ENCODE data around the gene SDF4.

DNA sequence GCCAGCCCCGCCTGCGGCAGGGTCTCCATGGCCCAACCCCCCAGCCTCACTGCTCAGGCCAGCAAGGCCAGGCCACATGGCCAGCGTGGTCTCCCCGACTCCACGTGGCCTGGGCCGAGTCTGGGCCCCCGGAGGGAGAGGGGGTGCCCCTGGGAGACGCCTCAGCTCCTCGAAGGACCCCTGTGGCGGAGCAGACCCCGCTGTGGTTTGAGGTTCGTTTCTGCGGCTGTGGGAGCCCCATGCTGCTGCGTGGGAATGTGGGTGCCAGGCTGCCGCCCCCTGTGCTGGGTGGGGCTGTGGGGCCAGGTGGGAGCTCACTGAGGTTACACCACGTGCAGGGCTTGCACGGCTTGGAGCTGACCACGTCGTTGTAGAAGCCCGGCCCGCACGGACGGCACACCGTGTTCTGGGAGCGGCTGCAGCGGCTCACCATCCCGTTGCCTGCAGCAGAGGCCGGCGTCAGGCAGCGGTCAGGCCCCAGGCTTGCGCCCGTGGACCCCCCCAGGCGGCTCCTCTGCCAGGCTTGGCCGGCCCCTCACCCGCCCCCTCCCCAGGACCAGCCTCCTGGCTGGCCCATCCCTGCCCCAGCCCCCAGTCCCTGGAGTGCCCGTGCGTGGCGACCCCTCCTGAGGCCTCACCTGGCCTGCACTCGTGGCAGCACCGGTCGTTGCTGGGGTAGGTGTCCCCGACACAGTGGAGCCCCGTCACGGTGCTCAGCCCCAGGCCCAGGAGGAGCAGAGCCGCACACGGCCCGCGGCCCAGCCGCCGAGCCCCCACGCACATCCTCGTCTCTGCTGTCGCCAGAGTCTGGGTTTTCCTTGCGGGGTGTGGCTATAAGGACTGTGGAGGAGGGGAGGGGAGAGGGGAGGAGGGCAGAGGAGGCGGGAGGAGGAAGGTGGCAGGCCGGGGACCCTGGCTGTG lies 18.2 kb downstream of the SDF4 start, which contains the start of gene TNFRSF4:
- TF ChIP-seq, protein P1, sequence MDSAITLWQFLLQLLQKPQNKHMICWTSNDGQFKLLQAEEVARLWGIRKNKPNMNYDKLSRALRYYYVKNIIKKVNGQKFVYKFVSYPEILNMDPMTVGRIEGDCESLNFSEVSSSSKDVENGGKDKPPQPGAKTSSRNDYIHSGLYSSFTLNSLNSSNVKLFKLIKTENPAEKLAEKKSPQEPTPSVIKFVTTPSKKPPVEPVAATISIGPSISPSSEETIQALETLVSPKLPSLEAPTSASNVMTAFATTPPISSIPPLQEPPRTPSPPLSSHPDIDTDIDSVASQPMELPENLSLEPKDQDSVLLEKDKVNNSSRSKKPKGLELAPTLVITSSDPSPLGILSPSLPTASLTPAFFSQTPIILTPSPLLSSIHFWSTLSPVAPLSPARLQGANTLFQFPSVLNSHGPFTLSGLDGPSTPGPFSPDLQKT (IDR thresholded peaks at IDR 0.05; ENCODE audit: borderline replicate concordance, low read depth, low read length): no peak
- TF ChIP-seq ZNF292 (tag by site-specific recombination; IDR thresholded peaks at IDR 0.05; ENCODE audit: borderline replicate concordance, low read depth): no peak
- no peak for TF ChIP-seq ZFP41 (tag by site-specific recombination; IDR thresholded peaks at IDR 0.05; ENCODE audit: borderline replicate concordance)
- TF ChIP-seq, protein P2, sequence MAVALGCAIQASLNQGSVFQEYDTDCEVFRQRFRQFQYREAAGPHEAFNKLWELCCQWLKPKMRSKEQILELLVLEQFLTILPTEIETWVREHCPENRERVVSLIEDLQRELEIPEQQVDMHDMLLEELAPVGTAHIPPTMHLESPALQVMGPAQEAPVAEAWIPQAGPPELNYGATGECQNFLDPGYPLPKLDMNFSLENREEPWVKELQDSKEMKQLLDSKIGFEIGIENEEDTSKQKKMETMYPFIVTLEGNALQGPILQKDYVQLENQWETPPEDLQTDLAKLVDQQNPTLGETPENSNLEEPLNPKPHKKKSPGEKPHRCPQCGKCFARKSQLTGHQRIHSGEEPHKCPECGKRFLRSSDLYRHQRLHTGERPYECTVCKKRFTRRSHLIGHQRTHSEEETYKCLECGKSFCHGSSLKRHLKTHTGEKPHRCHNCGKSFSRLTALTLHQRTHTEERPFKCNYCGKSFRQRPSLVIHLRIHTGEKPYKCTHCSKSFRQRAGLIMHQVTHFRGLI (tag by site-specific recombination; IDR thresholded peaks at IDR 0.05): no peak
- TF ChIP-seq, protein P3, sequence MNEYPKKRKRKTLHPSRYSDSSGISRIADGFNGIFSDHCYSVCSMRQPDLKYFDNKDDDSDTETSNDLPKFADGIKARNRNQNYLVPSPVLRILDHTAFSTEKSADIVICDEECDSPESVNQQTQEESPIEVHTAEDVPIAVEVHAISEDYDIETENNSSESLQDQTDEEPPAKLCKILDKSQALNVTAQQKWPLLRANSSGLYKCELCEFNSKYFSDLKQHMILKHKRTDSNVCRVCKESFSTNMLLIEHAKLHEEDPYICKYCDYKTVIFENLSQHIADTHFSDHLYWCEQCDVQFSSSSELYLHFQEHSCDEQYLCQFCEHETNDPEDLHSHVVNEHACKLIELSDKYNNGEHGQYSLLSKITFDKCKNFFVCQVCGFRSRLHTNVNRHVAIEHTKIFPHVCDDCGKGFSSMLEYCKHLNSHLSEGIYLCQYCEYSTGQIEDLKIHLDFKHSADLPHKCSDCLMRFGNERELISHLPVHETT (tag by site-specific recombination; IDR thresholded peaks at IDR 0.05): no peak
- TF ChIP-seq EGR2 (tag by site-specific recombination; IDR thresholded peaks at IDR 0.05; ENCODE audit: low read depth): no peak
- TF ChIP-seq MYNN (tag by site-specific recombination; IDR thresholded peaks at IDR 0.05; ENCODE audit: borderline replicate concordance): no peak
- TF ChIP-seq, protein P4, sequence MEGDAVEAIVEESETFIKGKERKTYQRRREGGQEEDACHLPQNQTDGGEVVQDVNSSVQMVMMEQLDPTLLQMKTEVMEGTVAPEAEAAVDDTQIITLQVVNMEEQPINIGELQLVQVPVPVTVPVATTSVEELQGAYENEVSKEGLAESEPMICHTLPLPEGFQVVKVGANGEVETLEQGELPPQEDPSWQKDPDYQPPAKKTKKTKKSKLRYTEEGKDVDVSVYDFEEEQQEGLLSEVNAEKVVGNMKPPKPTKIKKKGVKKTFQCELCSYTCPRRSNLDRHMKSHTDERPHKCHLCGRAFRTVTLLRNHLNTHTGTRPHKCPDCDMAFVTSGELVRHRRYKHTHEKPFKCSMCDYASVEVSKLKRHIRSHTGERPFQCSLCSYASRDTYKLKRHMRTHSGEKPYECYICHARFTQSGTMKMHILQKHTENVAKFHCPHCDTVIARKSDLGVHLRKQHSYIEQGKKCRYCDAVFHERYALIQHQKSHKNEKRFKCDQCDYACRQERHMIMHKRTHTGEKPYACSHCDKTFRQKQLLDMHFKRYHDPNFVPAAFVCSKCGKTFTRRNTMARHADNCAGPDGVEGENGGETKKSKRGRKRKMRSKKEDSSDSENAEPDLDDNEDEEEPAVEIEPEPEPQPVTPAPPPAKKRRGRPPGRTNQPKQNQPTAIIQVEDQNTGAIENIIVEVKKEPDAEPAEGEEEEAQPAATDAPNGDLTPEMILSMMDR (tag by site-specific recombination; IDR thresholded peaks at IDR 0.05): no peak
- no peak for TF ChIP-seq ZBTB21 (tag by site-specific recombination; IDR thresholded peaks at IDR 0.05)
- no peak for TF ChIP-seq ZNF121 (tag by site-specific recombination; IDR thresholded peaks at IDR 0.05)
- TF ChIP-seq, protein P5, sequence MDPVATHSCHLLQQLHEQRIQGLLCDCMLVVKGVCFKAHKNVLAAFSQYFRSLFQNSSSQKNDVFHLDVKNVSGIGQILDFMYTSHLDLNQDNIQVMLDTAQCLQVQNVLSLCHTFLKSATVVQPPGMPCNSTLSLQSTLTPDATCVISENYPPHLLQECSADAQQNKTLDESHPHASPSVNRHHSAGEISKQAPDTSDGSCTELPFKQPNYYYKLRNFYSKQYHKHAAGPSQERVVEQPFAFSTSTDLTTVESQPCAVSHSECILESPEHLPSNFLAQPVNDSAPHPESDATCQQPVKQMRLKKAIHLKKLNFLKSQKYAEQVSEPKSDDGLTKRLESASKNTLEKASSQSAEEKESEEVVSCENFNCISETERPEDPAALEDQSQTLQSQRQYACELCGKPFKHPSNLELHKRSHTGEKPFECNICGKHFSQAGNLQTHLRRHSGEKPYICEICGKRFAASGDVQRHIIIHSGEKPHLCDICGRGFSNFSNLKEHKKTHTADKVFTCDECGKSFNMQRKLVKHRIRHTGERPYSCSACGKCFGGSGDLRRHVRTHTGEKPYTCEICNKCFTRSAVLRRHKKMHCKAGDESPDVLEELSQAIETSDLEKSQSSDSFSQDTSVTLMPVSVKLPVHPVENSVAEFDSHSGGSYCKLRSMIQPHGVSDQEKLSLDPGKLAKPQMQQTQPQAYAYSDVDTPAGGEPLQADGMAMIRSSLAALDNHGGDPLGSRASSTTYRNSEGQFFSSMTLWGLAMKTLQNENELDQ (tag by site-specific recombination; IDR thresholded peaks at IDR 0.05; ENCODE audit: low read depth): no peak
